ENCODE measurements around the gene FDX2. TPM values are rescaled to one million over a fixed set of nuclear protein-coding genes. Genes with fewer than 3 reads are reported as not detected.

The FDX2 gene
- total and polyA plus RNA-seq, 2 experiments from 2014 or later, result 28.7 to 35.0 TPM

DNA sequence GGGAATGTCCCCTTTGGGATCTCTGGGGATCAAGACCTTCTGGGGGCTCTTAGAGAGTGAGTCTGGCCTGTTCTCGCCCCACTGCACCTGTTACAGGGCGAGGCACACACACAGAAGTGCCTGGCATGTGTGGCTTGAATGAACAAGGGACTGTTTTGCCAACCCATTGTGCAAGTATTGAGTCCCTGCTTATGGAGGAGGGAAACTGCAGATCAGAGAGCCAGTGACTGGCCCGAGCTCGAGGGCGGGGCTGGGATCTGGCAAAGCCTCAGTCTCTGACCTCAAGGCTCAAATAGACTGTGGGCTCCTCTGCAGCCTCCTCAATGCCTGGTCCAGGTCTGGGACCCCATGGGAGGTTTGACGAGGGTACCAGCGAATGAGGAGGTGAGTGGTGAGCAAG, 12.0 kb upstream of the FDX2 start:
- peaks cover 28% of the 10 kb centered on the region for H3K79me2 ChIP-seq (replicated peaks; ENCODE audit: insufficient read depth)
- peaks cover 6% of the 10 kb centered on the region for H3K4me1 Mint-ChIP-seq
- ATAC-seq (no peak), DNase-seq (ENCODE audit: low spot score) (no peak)
- no peak overlapping the region for H3K4me3 Mint-ChIP-seq
- no peak overlapping the region for H3K27ac Mint-ChIP-seq
- H3K4me3 ChIP-seq, result no peak overlapping the region
- peaks cover 66% of the 10 kb centered on the region for H3K36me3 Mint-ChIP-seq (ENCODE audit: low read depth)
- H3K4me2 ChIP-seq, result no peak overlapping the region
- no peaks in the 10 kb centered on the region for H3K9me2 ChIP-seq (ENCODE audit: insufficient read depth)
- H3K4me1 ChIP-seq (ENCODE audit: insufficient read depth), result 0 out of 2 replicates have a peak, but pooled peaks cover 9% of the 10 kb centered on the region
- no peak overlapping the region for H2AFZ ChIP-seq
- peaks cover 19% of the 10 kb centered on the region; the same call in 1 of the 2 replicates for H3K36me3 ChIP-seq (ENCODE audit: insufficient read depth)
- TF ChIP-seq, protein P1, sequence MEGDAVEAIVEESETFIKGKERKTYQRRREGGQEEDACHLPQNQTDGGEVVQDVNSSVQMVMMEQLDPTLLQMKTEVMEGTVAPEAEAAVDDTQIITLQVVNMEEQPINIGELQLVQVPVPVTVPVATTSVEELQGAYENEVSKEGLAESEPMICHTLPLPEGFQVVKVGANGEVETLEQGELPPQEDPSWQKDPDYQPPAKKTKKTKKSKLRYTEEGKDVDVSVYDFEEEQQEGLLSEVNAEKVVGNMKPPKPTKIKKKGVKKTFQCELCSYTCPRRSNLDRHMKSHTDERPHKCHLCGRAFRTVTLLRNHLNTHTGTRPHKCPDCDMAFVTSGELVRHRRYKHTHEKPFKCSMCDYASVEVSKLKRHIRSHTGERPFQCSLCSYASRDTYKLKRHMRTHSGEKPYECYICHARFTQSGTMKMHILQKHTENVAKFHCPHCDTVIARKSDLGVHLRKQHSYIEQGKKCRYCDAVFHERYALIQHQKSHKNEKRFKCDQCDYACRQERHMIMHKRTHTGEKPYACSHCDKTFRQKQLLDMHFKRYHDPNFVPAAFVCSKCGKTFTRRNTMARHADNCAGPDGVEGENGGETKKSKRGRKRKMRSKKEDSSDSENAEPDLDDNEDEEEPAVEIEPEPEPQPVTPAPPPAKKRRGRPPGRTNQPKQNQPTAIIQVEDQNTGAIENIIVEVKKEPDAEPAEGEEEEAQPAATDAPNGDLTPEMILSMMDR (conservative IDR thresholded peaks at IDR 0.05; ENCODE audit: low read depth in 2 of 2), result no peak
- no peak for TF ChIP-seq CREB1 (CRISPR knock-in tag; IDR thresholded peaks at IDR 0.05; ENCODE audit: low read depth)
- TF ChIP-seq NANOG (IDR thresholded peaks at IDR 0.05; ENCODE audit: borderline replicate concordance), result no peak
- TF ChIP-seq JUNB (IDR thresholded peaks at IDR 0.05; ENCODE audit: unreplicated experiment), result no peak
- TF ChIP-seq POLR2AphosphoS5 (IDR thresholded peaks at IDR 0.05; ENCODE audit: low read depth), result no peak
- no peak for TF ChIP-seq ZNF114 (CRISPR knock-in tag; IDR thresholded peaks at IDR 0.05)
- TF ChIP-seq EZH2phosphoT487 (IDR thresholded peaks at IDR 0.05; ENCODE audit: unreplicated experiment), result no peak
- TF ChIP-seq EZH2 (IDR thresholded peaks at IDR 0.05; ENCODE audit: low read depth, unreplicated experiment), result no peak
- TF ChIP-seq, protein P2, sequence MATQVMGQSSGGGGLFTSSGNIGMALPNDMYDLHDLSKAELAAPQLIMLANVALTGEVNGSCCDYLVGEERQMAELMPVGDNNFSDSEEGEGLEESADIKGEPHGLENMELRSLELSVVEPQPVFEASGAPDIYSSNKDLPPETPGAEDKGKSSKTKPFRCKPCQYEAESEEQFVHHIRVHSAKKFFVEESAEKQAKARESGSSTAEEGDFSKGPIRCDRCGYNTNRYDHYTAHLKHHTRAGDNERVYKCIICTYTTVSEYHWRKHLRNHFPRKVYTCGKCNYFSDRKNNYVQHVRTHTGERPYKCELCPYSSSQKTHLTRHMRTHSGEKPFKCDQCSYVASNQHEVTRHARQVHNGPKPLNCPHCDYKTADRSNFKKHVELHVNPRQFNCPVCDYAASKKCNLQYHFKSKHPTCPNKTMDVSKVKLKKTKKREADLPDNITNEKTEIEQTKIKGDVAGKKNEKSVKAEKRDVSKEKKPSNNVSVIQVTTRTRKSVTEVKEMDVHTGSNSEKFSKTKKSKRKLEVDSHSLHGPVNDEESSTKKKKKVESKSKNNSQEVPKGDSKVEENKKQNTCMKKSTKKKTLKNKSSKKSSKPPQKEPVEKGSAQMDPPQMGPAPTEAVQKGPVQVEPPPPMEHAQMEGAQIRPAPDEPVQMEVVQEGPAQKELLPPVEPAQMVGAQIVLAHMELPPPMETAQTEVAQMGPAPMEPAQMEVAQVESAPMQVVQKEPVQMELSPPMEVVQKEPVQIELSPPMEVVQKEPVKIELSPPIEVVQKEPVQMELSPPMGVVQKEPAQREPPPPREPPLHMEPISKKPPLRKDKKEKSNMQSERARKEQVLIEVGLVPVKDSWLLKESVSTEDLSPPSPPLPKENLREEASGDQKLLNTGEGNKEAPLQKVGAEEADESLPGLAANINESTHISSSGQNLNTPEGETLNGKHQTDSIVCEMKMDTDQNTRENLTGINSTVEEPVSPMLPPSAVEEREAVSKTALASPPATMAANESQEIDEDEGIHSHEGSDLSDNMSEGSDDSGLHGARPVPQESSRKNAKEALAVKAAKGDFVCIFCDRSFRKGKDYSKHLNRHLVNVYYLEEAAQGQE (IDR thresholded peaks at IDR 0.05; ENCODE audit: unreplicated experiment), result no peak
- TF ChIP-seq, protein P3, sequence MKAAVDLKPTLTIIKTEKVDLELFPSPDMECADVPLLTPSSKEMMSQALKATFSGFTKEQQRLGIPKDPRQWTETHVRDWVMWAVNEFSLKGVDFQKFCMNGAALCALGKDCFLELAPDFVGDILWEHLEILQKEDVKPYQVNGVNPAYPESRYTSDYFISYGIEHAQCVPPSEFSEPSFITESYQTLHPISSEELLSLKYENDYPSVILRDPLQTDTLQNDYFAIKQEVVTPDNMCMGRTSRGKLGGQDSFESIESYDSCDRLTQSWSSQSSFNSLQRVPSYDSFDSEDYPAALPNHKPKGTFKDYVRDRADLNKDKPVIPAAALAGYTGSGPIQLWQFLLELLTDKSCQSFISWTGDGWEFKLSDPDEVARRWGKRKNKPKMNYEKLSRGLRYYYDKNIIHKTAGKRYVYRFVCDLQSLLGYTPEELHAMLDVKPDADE (IDR thresholded peaks at IDR 0.05), result no peak
- TF ChIP-seq ZNF331 (CRISPR knock-in tag; IDR thresholded peaks at IDR 0.05; ENCODE audit: low read depth), result no peak
- no peak for TF ChIP-seq STAT1 (IDR thresholded peaks at IDR 0.05; ENCODE audit: unreplicated experiment)
- TF ChIP-seq, protein P4, sequence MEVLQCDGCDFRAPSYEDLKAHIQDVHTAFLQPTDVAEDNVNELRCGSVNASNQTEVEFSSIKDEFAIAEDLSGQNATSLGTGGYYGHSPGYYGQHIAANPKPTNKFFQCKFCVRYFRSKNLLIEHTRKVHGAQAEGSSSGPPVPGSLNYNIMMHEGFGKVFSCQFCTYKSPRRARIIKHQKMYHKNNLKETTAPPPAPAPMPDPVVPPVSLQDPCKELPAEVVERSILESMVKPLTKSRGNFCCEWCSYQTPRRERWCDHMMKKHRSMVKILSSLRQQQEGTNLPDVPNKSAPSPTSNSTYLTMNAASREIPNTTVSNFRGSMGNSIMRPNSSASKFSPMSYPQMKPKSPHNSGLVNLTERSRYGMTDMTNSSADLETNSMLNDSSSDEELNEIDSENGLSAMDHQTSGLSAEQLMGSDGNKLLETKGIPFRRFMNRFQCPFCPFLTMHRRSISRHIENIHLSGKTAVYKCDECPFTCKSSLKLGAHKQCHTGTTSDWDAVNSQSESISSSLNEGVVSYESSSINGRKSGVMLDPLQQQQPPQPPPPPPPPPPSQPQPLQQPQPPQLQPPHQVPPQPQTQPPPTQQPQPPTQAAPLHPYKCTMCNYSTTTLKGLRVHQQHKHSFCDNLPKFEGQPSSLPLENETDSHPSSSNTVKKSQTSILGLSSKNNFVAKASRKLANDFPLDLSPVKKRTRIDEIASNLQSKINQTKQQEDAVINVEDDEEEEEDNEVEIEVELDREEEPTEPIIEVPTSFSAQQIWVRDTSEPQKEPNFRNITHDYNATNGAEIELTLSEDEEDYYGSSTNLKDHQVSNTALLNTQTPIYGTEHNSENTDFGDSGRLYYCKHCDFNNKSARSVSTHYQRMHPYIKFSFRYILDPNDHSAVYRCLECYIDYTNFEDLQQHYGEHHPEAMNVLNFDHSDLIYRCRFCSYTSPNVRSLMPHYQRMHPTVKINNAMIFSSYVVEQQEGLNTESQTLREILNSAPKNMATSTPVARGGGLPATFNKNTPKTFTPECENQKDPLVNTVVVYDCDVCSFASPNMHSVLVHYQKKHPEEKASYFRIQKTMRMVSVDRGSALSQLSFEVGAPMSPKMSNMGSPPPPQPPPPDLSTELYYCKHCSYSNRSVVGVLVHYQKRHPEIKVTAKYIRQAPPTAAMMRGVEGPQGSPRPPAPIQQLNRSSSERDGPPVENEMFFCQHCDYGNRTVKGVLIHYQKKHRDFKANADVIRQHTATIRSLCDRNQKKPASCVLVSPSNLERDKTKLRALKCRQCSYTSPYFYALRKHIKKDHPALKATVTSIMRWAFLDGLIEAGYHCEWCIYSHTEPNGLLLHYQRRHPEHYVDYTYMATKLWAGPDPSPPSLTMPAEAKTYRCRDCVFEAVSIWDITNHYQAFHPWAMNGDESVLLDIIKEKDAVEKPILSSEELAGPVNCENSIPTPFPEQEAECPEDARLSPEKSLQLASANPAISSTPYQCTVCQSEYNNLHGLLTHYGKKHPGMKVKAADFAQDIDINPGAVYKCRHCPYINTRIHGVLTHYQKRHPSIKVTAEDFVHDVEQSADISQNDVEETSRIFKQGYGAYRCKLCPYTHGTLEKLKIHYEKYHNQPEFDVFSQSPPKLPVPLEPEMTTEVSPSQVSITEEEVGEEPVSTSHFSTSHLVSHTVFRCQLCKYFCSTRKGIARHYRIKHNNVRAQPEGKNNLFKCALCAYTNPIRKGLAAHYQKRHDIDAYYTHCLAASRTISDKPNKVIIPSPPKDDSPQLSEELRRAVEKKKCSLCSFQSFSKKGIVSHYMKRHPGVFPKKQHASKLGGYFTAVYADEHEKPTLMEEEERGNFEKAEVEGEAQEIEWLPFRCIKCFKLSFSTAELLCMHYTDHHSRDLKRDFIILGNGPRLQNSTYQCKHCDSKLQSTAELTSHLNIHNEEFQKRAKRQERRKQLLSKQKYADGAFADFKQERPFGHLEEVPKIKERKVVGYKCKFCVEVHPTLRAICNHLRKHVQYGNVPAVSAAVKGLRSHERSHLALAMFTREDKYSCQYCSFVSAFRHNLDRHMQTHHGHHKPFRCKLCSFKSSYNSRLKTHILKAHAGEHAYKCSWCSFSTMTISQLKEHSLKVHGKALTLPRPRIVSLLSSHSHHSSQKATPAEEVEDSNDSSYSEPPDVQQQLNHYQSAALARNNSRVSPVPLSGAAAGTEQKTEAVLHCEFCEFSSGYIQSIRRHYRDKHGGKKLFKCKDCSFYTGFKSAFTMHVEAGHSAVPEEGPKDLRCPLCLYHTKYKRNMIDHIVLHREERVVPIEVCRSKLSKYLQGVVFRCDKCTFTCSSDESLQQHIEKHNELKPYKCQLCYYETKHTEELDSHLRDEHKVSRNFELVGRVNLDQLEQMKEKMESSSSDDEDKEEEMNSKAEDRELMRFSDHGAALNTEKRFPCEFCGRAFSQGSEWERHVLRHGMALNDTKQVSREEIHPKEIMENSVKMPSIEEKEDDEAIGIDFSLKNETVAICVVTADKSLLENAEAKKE (CRISPR knock-in tag; IDR thresholded peaks at IDR 0.05), result no peak
- H3K27me3 Mint-ChIP-seq (ENCODE audit: insufficient read depth, low read depth, poor library complexity), result peaks cover 3% of the 10 kb centered on the region
- no peaks in the 10 kb centered on the region for H3K27me3 ChIP-seq (ENCODE audit: insufficient read depth)
- H3F3A ChIP-seq (replicated peaks; ENCODE audit: low read depth), result no peaks in the 10 kb centered on the region; the same call in 1 of the 2 replicates
- H4K20me1 ChIP-seq (replicated peaks; ENCODE audit: insufficient read depth), result peaks cover 27% of the 10 kb centered on the region
- no peaks in the 10 kb centered on the region for H3K9me3 Mint-ChIP-seq
- no peak overlapping the region for H3K27ac ChIP-seq (ENCODE audit: low read depth)
